ENCODE measurements around the gene GAB4. TPM values are rescaled to one million over a fixed set of nuclear protein-coding genes. Genes with fewer than 3 reads are reported as not detected.
"Not testable (repeated sequence)": the region's sequence is repeated elsewhere in the genome, so short reads cannot be mapped to it uniquely, and the experiment has no call there.

Gene GAB4
- total RNA-seq, 1 experiment from 2014 or later, result not detected

DNA sequence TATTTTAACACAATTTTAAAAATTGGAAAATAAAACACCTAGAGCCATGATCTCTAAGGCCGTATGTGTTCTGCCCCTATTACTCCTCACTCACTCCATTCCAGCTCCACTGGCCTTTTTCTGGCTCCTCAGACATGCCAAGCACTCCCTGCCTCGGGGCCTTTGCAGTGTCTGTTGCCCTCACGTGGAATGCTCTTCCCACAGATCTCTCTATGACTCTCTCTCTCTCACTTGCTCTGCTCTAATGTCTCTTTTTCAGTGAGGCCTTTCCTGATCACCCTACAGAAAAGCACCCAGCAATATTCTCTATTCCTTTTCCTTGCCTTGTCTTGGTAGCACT is 6.0 kb upstream of the GAB4 start:
- not testable (repeated sequence) for H3K36me3 ChIP-seq (ENCODE audit: control insufficient read depth, insufficient read depth, low read length)

GRCh38 chr22:17013396-17014100 is 5.5 kb upstream of the GAB4 start:
- ChIA-PET CTCF (no interaction called here), POLR2A (no interaction called here)
- Histone ChIP-seq H3K4me1 (no peaks in the 10 kb centered on the region), H3K4me3 (ENCODE audit: low read depth, low read length) (no peak overlapping the region), H3K27me3 (replicated peaks; ENCODE audit: control insufficient read depth, insufficient read depth, low read length) (no peaks in the 10 kb centered on the region), H3K9me3 (no peaks in the 10 kb centered on the region), H3K36me3 (ENCODE audit: control insufficient read depth, insufficient read depth, low read length) (no peaks in the 10 kb centered on the region)
- Mint-ChIP-seq H3K9me3 (ENCODE audit: unreplicated experiment) (no peaks in the 10 kb centered on the region), H3K4me3 (ENCODE audit: unreplicated experiment) (no peak overlapping the region), H3K36me3 (ENCODE audit: insufficient read depth, unreplicated experiment) (no peaks in the 10 kb centered on the region), H3K27ac (ENCODE audit: unreplicated experiment) (no peak overlapping the region), H3K27me3 (ENCODE audit: insufficient read depth, unreplicated experiment) (peaks cover 8% of the 10 kb centered on the region), H3K4me1 (ENCODE audit: low read depth, unreplicated experiment) (no peaks in the 10 kb centered on the region)
- intact Hi-C loops (cut with micrococcal nuclease; ENCODE audit: unreplicated experiment), result no loop called here
- no TSS peak for BruUV-seq (replicated peaks)
- TF ChIP-seq CTCF (IDR thresholded peaks at IDR 0.05; ENCODE audit: insufficient read depth in 1 of 2, low read depth in 1 of 2, low read length in 1 of 2, severe bottlenecking in 1 of 2, unreplicated experiment in 1 of 2), result no peak
- no peak for DNase-seq

More for the DNA sequence above, 6.0 kb upstream of the GAB4 start:
- H3K4me3 Mint-ChIP-seq (ENCODE audit: unreplicated experiment); CTCF ChIA-PET; H3K9me3 Mint-ChIP-seq (ENCODE audit: unreplicated experiment); DNase-seq; intact Hi-C loops (cut with micrococcal nuclease; ENCODE audit: unreplicated experiment); H3K4me1 ChIP-seq; H3K9me3 ChIP-seq; H3K27ac Mint-ChIP-seq (ENCODE audit: unreplicated experiment); H3K36me3 Mint-ChIP-seq (ENCODE audit: insufficient read depth, unreplicated experiment); H3K4me1 Mint-ChIP-seq (ENCODE audit: low read depth, unreplicated experiment); POLR2A ChIA-PET; H3K27me3 Mint-ChIP-seq (ENCODE audit: insufficient read depth, unreplicated experiment); H3K4me3 ChIP-seq (ENCODE audit: low read depth, low read length); BruUV-seq (replicated peaks); H3K27me3 ChIP-seq (replicated peaks; ENCODE audit: control insufficient read depth, insufficient read depth, low read length): not testable (repeated sequence)

DNA sequence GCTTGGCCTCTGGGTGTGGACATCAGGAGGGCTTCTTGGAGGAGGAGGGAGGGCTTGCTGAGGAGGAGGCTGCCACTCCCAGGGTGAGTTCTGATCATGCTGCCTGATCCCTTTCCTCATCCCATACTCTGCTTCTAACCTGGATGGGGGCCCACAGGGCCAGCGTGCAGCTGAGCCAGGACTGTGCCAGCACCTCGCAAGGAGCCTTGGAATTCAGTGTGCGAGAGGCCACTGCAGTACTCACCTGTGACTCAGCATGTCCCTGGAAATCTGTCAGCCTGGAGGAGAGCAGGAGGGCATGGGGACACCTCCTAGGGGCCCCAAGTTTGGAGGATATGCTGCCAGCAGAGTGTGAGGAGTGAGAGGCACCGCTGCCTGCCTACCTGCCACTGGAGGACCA is 4.2 kb upstream of the GAB4 start:
- intact Hi-C loops (cut with micrococcal nuclease; ENCODE audit: unreplicated experiment), result no loop called here
- no peak overlapping the region for H3K27ac Mint-ChIP-seq (ENCODE audit: unreplicated experiment)
- no peak for TF ChIP-seq CTCF (IDR thresholded peaks at IDR 0.05; ENCODE audit: insufficient read depth in 1 of 2, low read depth in 1 of 2, low read length in 1 of 2, severe bottlenecking in 1 of 2, unreplicated experiment in 1 of 2)
- no peak for DNase-seq
- no peaks in the 10 kb centered on the region for H3K4me1 Mint-ChIP-seq (ENCODE audit: low read depth, unreplicated experiment)
- Histone ChIP-seq H3K4me3 (ENCODE audit: low read depth, low read length) (no peak overlapping the region), H3K36me3 (ENCODE audit: control insufficient read depth, insufficient read depth, low read length) (no peaks in the 10 kb centered on the region), H3K27me3 (replicated peaks; ENCODE audit: control insufficient read depth, insufficient read depth, low read length) (no peaks in the 10 kb centered on the region), H3K9me3 (no peaks in the 10 kb centered on the region), H3K4me1 (no peaks in the 10 kb centered on the region)
- H3K9me3 Mint-ChIP-seq (ENCODE audit: unreplicated experiment), result no peaks in the 10 kb centered on the region
- H3K4me3 Mint-ChIP-seq (ENCODE audit: unreplicated experiment), result no peak overlapping the region
- ChIA-PET CTCF (no interaction called here), POLR2A (no interaction called here)
- BruUV-seq (replicated peaks), result no TSS peak
- no peaks in the 10 kb centered on the region for H3K36me3 Mint-ChIP-seq (ENCODE audit: insufficient read depth, unreplicated experiment)
- H3K27me3 Mint-ChIP-seq (ENCODE audit: insufficient read depth, unreplicated experiment), result peaks cover 10% of the 10 kb centered on the region

Data from Caco-2 (cell line).